ENCODE data around the gene SERINC2. TPM values are rescaled to one million over a fixed set of nuclear protein-coding genes. Genes with fewer than 3 reads are reported as not detected.
A peak's percentile ranks its signal among the peaks of the same experiment; 100 is the strongest.
"Not testable (repeated sequence)": the region's sequence is repeated elsewhere in the genome, so short reads cannot be mapped to it uniquely, and the experiment has no call there.

The SERINC2 gene
- total and polyA plus RNA-seq, 9 of the 15 experiments (the other 6 are each of a cell fraction or from before 2014, with no cell fraction given) = 0.07 to 1.2 (median 0.70) TPM; not detected in 2

- TF ChIP-seq, protein P1, sequence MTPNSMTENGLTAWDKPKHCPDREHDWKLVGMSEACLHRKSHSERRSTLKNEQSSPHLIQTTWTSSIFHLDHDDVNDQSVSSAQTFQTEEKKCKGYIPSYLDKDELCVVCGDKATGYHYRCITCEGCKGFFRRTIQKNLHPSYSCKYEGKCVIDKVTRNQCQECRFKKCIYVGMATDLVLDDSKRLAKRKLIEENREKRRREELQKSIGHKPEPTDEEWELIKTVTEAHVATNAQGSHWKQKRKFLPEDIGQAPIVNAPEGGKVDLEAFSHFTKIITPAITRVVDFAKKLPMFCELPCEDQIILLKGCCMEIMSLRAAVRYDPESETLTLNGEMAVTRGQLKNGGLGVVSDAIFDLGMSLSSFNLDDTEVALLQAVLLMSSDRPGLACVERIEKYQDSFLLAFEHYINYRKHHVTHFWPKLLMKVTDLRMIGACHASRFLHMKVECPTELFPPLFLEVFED (CRISPR knock-in tag; conservative IDR thresholded peaks at IDR 0.05) = no peak
- TF ChIP-seq ADNP (tag; IDR thresholded peaks at IDR 0.05) = no peak
- TF ChIP-seq HES1 (IDR thresholded peaks at IDR 0.05; ENCODE audit: low read depth) = no peak
- TF ChIP-seq, protein P2, sequence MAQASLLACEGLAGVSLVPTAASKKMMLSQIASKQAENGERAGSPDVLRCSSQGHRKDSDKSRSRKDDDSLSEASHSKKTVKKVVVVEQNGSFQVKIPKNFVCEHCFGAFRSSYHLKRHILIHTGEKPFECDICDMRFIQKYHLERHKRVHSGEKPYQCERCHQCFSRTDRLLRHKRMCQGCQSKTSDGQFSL (CRISPR knock-in tag; IDR thresholded peaks at IDR 0.05) = no peak
- TF ChIP-seq, protein P2 (tag; IDR thresholded peaks at IDR 0.05) = no peak
- no peak for TF ChIP-seq MAZ (CRISPR knock-in tag; conservative IDR thresholded peaks at IDR 0.05 in 1 of 2, IDR thresholded peaks at IDR 0.05 in 1 of 2)
- no peak for TF ChIP-seq GABPB2 (CRISPR knock-in tag; conservative IDR thresholded peaks at IDR 0.05)
Measured at GRCh38 chr1:31479811-31480210, 66.8 kb downstream of the SERINC2 start (continued).

DNA sequence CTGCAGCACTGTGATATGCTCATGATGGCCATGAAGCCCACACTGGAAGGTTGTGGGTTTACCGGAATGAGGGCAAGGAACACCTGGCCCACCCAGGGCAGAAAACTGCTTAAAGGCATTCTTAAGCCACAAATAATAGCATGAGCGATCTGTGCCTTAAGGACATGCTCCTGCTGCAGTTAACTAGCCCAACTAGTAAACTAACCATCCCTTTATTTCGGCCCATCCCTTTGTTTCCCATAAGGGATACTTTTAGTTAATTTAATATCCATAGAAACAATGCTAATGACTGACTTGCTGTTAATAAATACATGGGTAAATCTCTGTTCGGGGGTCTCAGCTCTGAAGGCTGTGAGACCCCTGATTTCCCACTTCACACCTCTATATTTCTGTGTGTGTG lies 67.4 kb downstream of the SERINC2 start:
- H3K4me3 ChIP-seq; H4K20me1 ChIP-seq (replicated peaks; ENCODE audit: control insufficient read depth, insufficient read depth, low read length); DNase-seq (ENCODE audit: extremely low read depth in 1 of 4, low spot score in 3 of 4); H3K9ac ChIP-seq (ENCODE audit: insufficient read depth in 1 of 2, low read depth in 2 of 2, low read length in 2 of 2); H2AFZ ChIP-seq (ENCODE audit: low read depth, low read length); H3K79me2 ChIP-seq (ENCODE audit: control insufficient read depth, insufficient read depth, low read length); intact Hi-C loops (cut with micrococcal nuclease); H3K9me3 ChIP-seq (replicated peaks; ENCODE audit: control insufficient read depth, insufficient read depth, low read depth, low read length); BruUV-seq (replicated peaks); POLR2A ChIA-PET; FAIRE-seq; H3K27ac ChIP-seq (ENCODE audit: extremely low read depth, low read depth, low read length); H3K4me2 ChIP-seq (ENCODE audit: insufficient read depth, low read length); in situ Hi-C loops (cut with MboI); H3K27me3 ChIP-seq (ENCODE audit: control insufficient read depth in 2 of 2, insufficient read depth in 2 of 2, low read length in 2 of 2); H3K36me3 ChIP-seq (ENCODE audit: control insufficient read depth, insufficient read depth, low read length); ATAC-seq; CTCF ChIA-PET (ENCODE audit: low intra/inter-chr PET ratio); H3K9me1 ChIP-seq (ENCODE audit: control insufficient read depth, insufficient read depth, low read length): not testable (repeated sequence)
- H3K4me1 ChIP-seq (replicated peaks in 1 of 2; ENCODE audit: control insufficient read depth in 2 of 2, insufficient read depth in 2 of 2, low read length in 2 of 2) = peaks cover 0 to 11% of the 10 kb centered on the region in 2 experiments; a peak in 1 of 5 replicates
- TF ChIP-seq TRIM28 (IDR thresholded peaks at IDR 0.05) = peak; percentile 28; the same call in 1 of the 2 replicates
- TF ChIP-seq, protein P3, sequence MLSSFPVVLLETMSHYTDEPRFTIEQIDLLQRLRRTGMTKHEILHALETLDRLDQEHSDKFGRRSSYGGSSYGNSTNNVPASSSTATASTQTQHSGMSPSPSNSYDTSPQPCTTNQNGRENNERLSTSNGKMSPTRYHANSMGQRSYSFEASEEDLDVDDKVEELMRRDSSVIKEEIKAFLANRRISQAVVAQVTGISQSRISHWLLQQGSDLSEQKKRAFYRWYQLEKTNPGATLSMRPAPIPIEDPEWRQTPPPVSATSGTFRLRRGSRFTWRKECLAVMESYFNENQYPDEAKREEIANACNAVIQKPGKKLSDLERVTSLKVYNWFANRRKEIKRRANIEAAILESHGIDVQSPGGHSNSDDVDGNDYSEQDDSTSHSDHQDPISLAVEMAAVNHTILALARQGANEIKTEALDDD (IDR thresholded peaks at IDR 0.05) = peak; percentile 74
- 9% methylated on average over 4 of the region's 4 CpGs for WGBS (ENCODE audit: insufficient coverage, low coverage, missing lambda C conversion rate)

All from K562 (cell line).